ENCODE data around the gene RASGRF2.
A peak's percentile ranks its signal among the peaks of the same experiment; 100 is the strongest.

RASGRF2 gene

DNA sequence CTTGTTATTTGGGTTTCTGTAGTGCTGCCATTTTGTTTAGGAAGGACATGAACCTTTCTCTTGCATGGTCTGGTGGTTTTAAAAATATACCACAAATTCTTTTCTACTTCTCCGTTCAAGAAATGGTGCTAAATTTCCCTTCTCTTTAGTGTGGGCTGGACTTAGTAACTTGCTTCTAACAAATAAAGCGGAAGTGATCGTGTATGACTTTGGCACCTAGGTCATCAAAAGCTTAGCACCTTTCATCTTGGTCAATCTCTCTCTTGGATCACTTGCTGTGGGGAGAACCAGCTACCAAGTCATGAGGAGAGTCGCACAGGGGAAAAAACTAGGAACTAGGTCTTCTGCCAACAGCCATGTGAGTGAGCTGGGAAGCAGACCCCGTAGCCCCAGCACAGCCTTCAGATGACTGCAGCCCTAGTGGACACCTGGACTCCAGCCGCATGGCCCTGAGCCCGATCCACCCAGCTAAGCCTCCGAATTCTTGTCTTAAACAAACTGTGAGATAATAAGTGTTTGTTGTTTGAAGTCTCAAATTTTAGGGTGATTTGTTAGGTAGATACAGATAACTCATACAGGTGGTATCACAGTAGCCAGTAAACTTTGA lies 185.3 kb downstream of the RASGRF2 start:
- DNase-seq, result no peak

- DNase-seq, result no peak
Measured at GRCh38 chr5:81146031-81146430, 185.9 kb downstream of the RASGRF2 start.

DNA sequence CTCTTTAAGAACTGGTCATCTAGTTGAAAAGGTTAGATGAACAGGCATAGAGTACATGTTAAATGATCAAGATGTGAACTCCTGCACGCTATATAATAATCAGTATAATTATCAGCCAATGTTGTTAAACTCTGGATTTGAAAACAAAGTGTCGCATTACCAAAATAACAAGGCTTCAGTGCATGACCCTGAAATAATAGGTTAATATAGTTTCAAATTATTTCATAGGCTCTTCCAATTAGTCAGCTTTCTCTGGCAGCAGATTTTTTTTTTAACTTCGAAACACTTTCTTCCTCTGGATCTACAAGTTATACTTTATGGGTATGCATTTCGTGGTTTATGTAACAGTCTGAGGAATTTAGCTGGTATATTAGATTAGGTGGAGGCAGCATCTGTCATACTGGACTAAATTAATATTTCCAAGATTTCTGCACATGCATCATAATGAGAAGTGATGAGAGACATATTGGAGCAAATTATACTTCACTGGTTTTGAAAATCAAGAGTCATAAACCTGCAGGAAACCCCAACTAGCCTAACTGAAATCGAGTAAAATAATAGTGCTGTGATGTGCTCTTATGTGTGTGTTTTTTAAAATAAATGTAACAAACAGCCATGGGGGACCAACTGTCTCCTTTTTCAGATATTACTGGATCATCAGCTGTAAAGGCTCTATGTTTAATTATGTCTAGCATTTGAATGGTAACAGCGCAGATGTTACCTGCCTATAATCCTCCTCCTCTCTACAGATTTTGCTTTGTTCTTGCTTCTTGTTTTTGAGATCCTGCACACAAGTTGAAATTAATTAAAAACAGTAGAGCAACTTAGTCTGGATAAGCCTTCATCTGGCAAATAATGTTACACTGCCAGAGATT lies 187.1 kb downstream of the RASGRF2 start:
- DNase-seq, result no peak

DNA sequence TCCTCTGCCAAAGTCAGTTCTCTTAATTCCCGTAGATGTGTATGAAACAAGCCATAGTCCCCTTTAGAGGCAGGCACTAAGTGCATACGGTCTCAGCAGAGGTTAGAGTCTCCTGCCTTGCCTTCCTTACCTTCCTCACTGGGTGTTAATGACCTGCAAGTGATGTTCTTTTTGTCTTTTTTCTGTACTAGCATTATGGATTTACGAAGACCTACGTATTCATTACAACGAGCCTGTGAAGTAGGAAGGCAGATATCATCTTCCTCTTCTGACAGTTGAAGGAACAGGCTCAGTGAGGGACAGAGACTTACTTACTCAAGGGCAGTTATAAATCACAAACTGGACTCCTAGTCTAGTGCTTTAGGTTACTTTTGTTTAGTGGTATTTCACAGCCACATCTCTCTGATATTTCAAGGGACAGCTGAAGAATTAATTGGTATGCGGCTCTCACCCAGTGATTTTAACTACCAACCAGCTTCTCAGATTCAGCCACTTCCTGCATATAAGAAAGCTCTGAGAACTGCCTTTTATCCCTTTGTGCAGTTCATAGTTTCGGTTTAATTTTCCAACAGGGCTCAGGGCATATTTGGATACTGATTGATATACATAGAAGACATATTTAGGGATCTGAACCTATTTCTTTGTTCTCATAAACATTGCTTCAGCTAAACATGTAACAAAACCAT lies 187.9 kb downstream of the RASGRF2 start:
- DNase-seq, result peak in 3 of 6 experiments; percentile 7 to 60 (median 28)

DNA sequence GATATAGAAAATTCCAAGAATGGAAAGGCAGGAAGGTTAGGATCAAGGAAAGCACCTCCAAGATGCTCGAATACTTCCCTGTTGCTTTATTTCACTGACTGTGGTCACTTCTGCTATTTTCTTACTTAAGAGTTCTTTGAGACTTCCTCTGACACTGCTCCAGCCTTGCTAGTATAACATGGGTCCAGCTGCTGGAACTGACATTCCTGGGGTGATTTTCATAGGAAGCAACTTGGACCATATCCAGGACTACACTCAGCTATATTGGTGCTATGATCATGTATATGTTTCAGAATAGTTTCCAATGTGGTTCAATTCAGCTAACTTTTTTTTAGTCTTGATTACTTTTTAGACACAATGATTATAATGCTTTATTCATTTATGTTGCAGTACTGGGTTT lies 191.4 kb downstream of the RASGRF2 start:
- DNase-seq, result no peak

DNA sequence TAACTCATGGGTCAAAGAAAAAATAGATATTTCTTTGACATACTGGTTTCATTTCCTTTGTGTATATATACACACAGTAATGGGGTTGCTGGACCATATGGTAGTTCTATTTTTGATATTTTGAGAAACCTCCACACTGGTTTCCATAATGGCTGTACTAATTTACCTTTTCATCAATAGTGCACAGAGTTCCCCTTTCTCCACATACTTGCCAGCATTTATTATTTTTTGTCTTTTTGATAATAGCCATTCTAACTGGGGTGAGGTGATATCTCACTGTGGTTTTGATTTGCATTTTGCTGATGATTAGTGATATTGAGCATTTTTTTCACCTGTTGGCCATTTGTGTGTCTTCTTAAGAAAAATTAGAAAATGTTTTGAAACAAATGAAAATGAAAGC lies 194.6 kb downstream of the RASGRF2 start:
- DNase-seq, result no peak

DNA sequence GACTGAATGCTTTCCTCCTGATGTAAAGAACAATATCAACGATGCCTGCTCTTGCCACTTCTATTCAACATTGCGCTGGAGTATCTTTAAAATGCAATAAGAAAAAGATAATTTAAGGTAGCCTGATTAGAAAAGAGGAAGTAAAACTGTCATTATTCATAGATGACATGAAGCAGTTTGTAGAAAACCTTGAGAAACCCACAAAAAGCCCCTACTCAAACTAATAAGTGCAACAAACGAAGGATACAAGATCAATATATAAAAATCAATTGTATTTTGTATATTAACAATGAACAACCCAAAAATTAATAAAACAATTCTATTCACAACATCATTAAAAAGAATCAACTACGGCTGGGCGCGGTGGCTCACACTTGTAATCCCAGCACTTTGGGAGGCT lies 196.6 kb downstream of the RASGRF2 start:
- DNase-seq, result no peak

DNA sequence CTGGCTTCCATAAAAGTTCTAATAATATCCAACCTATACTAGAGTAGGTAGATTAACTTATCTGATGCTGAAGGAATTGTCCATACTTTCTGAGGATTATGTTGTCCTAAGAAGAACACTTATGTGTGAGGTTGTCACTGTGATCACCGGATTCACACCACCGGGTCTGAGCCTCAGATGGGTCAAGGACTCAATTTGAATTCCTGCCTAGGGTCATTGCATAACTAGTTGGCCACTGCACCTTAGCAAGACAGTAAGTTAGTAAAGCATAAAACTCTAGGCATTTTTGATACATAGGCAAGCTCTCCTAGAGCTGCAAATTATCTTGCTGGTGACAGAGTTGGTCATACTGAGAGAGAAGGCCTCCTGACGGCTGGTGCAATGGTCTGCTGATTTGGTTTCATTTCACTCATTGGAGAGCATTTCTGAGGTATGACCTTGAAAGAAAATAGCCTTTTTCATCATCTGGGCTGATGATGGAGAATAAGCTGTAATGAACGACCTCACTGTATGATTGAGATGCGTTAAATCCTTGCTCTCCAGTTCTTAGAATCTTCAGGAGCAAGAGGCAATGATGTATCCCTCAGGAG lies 200.9 kb downstream of the RASGRF2 start:
- no peak for DNase-seq

GRCh38 chr5:81162501-81162900 lies 202.3 kb downstream of the RASGRF2 start:
- no peak for DNase-seq

DNA sequence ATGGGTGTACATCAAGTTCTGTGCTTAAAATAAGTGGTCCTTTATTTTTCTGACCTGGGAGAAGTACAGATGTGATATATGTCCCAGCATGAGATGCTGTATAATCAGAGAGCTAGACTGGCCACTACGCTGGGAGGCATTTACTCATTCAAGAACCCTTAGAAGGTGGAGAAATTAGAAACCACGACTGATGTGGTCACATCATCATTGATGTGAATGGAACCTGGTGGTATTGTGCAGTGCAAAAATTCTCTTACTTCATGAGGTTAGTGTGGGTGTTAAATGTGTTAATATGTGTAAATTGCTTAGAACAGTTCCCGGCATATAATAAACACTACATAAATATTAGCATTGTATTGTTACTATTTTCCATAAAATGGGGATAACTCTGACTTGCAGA lies 203.5 kb downstream of the RASGRF2 start:
- no peak for DNase-seq

DNA sequence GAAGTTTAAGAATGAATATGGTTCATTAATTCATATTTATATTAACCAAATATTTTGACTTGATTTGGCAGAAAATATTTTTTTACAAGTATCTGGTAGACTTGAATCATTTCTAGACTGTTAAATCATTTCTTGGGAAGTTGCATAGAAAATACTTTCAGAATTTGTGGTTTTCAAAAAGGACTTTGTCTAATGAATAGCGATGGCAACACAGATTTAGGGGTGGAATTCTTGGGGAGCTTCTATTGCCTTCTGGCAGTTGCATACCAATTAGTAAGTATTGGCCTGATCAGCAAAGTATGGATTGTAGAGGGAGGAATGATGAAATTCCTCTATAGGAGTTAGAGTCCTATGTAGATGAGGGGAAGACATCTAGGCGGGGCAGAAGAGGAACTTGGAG lies 204.3 kb downstream of the RASGRF2 start:
- no peak for DNase-seq

DNA sequence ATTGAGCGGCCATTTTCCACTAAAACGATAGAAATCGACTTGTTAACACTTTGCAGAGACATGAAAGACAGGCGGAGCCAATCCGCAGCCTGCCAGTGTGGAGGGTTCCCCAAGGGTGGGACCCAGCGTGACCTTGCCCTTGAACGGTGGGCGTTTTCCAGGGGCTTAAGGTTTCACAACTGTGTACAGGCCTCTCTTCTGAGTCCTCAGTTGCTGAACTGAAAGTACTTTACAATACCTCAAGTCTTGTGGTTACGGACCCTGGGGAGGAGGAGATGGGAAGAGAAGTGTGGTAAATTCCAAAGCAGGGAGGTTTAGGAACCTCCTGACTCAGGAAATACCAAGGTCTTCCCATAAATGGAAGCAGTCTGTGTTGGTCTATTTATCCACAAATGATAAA lies 204.8 kb downstream of the RASGRF2 start:
- DNase-seq, result no peak

GRCh38 chr5:81165493-81166119 lies 205.4 kb downstream of the RASGRF2 start:
- peak; percentile 6 to 45 (median 25) for DNase-seq

GRCh38 chr5:81166430-81166829 lies 206.3 kb downstream of the RASGRF2 start:
- no peak for DNase-seq

- DNase-seq, result no peak
Measured at GRCh38 chr5:81167078-81167477, 206.9 kb downstream of the RASGRF2 start.

- DNase-seq, result no peak
Measured at GRCh38 chr5:81167544-81167943, 207.4 kb downstream of the RASGRF2 start.

DNA sequence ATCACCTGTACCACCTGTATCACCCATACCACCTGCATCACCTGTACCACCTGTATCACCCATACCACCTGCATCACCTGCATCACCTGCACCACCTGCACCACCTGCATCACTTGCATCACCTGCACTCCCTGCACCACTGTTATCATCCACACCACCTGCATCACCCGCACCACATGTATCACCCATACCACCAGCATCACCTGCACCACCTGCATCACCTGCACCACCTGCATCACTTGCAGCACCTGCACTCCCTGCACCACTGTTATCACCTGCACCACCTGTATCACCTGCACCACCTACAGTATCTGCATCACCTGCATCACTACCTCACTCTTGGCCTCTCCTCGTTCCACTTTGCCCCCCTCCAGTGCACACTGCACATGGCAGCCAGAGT lies 209.8 kb downstream of the RASGRF2 start:
- no peak for DNase-seq

GRCh38 chr5:81171769-81172168 lies 211.6 kb downstream of the RASGRF2 start:
- no peak for DNase-seq

DNA sequence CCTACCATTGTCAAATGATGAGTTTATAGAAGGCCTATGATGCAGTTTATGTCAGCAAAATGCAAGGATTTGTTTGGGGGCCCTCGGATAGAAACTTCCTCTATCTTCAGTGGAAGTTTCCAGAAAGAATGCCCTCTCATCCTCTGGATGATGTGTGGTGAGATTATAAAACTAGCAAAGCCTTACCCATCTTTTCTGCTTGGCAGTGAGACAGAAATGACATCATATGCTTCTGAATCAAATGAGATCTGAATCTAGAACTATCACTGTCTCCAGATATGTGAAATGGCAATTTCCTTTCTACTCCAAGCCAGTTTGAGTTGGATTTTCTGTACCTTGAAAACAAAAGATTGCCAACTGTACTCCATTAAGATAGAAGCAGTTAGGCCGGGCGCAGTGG lies 212.5 kb downstream of the RASGRF2 start:
- DNase-seq, result no peak

DNA sequence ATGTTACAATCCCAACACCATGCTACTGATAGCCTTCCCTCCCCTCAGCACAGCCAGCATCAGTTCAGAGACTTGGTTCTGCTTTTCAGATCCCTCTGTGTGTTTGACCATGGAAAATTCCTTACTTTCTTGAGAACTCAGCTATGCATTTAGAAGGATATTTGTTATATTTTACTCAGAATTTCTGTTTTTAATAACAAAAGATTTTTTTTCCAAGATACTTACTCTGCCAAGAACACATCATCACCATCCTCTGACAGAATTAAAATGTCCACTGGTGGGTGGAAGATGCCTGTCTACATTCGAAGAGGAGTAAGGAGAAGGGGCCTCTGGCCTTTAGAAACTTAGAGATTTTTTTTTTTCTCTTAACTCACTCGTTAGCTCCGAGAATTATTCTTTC lies 216.9 kb downstream of the RASGRF2 start:
- no peak for DNase-seq

DNA sequence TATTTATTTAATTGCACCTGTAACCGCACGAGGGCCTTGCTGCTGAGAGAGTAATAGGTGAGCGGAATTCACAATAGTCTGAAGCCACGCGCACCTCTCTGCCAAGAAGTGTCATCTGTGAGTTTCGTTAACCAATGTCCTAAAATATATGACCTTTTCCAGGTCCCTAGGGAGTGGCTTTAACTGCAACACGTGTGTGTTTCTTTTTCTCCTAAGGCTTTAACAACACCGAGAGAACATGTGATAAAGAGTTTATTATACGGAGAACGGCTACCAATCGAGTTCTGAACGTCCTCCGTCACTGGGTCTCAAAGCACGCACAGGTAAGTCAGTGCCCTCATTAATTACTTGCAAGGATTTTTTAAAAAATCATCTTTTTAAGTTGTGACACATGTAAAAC lies 219.8 kb downstream of the RASGRF2 start:
- DNase-seq, result no peak

GRCh38 chr5:81180780-81181460 lies 220.8 kb downstream of the RASGRF2 start:
- no peak for DNase-seq

Data from stimulated activated naive CD4-positive, alpha-beta T cell (primary cell).